ENCODE data around the gene GP1BA. TPM values are rescaled to one million over a fixed set of nuclear protein-coding genes. Genes with fewer than 3 reads are reported as not detected.

GP1BA gene
- polyA plus RNA-seq, 5 donors = 2.4 to 3.5 (median 2.9) TPM

- DNase-seq = no peak
Observed at GRCh38 chr17:4937553-4937952, 5.5 kb downstream of the GP1BA start.

GRCh38 chr17:4938069-4938491 lies 6.0 kb downstream of the GP1BA start:
- DNase-seq = no peak

GRCh38 chr17:4938688-4939545 lies 6.8 kb downstream of the GP1BA start:
- DNase-seq = no peak

GRCh38 chr17:4939546-4939795 lies 7.4 kb downstream of the GP1BA start:
- no peak for DNase-seq

DNA sequence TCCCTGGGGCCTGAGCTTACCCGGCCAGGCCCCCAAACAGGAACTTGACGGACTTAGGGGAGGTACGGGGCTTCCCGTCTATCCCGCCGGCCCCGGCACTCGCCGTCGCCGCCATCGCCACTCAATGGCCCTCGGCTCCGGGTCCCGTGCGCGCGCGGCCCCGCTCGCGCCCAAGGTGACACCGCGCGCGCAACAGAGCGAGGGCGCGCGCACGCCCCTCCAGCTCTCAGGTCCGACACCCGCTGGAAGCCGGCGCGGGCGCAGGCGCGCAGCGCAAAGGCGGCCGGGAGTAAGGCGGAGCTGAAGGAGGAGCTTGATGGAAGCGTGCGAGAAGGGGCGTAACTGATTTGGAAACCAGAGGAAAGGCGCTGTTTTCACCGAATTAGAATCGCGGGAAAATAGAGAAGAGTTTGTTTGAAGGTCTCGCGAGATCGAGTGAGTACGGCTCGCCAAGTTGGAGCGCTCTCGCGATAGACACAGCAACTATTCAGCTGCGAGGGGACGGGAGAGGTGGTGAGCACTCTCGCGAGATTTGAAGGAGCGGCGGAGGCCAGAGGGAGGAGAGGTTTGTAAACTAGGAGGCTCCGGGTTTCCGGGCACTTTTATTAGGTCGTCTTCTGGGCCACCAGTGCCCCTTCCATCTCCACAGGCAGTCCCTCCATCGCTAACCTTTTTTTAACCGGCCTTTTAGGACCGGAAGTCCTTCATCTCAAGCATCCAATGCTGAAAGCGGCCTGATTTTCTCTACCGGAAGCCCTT lies 7.9 kb downstream of the GP1BA start, which contains the start of the genes RNF167 and SLC25A11:
Gene RNF167 (plus strand): TSS at position 473 of the 759 bp plus-strand sequence. CDS start 642 bp downstream, outside the sequence.
Gene SLC25A11 (minus strand): TSS at position 251 of the 759 bp plus-strand sequence. CDS start 136 bp downstream, at position 115.
- peak; percentile 99 for DNase-seq

DNA sequence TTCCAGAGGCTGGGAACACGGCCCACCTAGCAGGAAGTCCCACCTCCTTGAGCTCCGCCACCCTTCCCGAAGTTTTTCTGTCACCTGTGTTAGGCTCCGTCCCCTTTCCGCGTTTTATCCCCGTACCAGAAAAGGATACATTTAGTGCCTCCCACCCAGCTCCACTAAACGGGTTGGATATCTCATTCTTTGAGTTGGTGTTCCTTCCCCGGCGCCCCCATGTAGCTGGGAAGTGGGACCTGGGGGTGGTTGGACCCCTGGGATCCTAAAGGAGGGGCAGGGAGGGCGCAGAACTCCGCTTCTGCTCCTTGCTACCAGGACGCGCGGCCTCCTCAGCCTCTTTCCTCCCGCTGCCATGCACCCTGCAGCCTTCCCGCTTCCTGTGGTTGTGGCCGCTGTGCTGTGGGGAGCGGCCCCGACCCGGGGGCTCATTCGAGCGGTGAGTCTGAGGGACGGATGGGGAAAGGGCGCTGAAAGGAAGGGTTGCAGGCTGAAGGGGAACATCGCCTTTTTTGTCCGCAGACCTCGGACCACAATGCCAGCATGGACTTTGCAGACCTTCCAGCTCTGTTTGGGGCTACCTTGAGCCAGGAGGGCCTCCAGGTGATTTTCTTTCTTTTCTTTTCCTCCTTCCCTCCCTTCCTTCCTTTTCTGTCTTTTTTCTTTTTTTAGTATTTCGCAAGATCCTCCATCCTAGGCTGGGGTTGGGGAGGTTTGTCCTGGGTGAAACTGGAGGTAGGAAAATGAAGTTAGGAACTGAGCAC lies 8.7 kb downstream of the GP1BA start:
- no peak for DNase-seq

GRCh38 chr17:4941319-4941610 lies 9.2 kb downstream of the GP1BA start:
- DNase-seq = no peak

GRCh38 chr17:4942760-4943508 lies 10.9 kb downstream of the GP1BA start:
- DNase-seq = no peak

GRCh38 chr17:4944163-4944553 lies 12.1 kb downstream of the GP1BA start:
- no peak for DNase-seq

DNA sequence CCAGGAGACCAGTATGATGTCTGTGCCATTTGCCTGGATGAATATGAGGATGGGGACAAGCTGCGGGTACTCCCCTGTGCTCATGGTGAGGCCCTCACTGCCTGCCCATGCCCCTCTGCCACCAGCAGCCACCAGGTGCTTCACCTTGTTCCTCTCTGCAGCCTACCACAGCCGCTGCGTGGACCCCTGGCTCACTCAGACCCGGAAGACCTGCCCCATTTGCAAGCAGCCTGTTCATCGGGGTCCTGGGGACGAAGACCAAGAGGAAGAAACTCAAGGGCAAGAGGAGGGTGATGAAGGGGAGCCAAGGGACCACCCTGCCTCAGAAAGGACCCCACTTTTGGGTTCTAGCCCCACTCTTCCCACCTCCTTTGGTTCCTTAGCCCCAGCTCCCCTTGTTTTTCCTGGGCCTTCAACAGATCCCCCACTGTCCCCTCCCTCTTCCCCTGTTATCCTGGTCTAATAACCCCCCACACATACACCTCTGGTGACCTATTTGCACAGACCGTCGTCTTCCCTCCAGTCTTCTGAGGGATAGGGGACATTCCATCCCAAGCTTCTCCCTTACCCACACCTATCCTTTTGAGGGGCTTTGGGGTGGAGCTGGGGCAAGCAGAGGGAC lies 12.6 kb downstream of the GP1BA start:
- no peak for DNase-seq

DNA sequence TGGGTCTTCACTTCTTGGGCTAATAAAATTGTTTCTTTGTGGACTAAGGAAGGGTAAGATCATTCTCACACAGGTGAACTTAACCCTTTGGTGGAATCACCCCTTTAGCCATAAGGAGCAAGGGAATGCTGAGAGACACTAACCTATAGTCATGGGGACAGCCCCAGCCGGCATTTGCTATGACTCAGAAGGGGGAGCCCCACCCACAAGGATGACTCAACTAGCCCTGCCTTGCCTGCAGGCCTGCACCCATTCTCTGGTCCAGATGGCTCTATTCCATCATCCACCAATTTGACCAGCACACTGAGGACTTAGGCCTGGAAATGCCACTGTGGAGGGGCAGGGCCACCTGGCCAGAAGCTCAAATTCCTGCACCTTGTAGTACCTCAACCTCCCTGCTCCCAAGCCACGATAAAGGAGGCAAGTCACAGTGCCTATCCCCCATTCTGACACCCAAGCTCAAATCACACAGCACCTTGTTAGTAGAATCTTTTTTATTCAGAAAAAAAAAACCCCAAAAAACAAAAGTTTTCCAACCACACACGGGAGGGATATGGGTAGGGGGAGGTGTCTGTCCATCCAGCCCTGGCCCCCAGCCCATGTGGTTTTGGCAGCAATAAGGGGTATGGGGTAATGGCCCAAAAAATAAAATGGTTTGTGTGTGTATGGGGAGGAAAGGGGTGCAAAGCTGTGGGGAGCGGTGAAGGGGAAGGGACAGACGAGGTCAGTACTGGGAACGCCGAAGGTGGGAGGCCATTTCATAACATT lies 13.3 kb downstream of the GP1BA start:
- DNase-seq = no peak

GRCh38 chr17:4945944-4946280 lies 13.8 kb downstream of the GP1BA start:
- no peak for DNase-seq

DNA sequence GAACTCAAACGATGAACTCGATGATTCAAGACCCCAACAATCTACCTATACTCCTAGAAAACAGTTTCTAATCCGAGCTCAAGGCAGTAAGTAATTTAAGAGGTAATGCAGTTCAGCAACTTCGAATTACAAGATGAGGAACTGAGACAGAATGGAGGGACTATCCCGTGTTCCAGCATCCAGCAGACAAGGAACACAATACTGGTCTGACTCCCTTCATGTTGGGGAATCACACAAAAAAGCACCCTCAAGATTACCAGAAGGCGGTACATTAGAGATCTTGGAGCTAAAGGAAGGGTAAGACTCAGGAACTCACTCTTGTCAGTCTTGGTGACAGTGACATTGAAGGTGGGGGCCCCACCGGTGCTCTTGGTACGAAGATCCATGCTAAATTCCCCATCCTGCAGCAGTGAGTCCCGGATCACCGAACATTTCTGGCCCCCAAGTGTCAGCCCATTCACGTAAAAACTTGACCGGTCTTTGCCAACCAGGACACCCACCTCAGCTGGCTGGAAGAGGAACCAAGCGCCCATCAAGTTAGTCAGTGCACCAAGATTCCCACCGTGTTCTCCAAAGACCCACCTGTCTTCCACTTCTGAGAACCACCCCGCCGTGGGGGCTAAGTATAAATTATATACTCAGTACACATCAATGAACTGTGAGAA lies 14.4 kb downstream of the GP1BA start:
- DNase-seq = no peak

DNA sequence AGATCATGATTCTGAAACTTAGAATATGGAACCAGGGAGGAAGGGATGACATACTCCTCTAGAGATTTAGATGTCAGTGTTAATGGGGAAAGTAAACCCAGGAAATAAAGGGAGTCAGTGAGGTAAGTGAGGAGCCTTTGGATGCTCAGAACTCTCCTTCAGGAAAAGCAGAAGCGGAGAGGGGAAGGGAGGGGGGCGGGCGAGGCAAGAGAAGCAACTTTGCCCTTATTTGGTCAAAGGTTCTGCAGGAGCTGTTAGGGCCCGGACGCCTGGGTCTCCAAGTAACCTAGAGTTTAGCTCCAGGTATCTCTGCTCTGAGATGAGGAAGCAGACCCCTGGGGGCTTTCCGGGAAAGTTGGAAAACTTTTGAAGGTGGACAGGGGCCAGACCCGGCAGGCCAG lies 14.9 kb downstream of the GP1BA start:
- no peak for DNase-seq

DNA sequence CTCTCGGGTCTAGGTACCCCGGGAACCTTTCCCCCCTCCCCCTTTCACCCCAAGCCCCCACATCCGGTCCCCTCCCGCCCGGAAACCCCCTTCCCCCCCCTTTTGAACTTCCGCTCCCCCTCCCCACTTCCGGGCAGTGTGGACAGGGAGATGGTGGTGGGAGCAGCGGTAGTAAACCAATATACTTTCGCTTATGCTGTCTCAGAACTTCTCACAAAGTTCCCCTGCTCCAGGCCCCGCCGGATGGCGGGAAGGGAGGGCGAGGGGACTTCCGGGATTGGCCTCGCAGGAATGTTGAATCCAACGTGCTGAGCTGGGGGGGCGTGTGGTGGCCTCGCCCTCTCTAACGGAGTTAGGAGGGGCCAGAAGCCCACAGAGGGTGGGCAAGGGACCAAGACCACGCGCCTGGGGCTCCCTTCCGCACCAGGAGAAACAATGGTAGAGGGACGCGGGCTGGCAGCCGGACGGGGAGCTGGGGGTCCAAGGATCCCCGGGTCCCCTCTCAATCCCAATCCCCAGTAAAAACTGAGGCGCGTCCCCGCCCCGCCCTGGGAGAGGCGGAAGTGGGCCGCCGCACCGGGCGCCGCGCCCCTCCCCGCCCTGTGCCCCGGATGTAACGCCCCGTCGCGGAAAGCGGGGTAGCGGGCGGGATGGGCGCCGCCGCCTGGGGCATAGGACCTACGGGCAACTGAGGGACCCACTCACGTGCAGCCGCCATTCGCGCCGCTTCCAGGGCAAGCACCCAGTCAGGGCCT lies 15.5 kb downstream of the GP1BA start:
- DNase-seq = peak; percentile 60 to 62

GRCh38 chr17:4948166-4948930 lies 16.3 kb downstream of the GP1BA start, which contains the start of gene PFN1:
Gene PFN1, minus strand, starts transcription at chr17:4948530. Its CDS starts 136 bp downstream, at chr17:4948394.
- DNase-seq = peak; percentile 94

- peak; percentile 90 to 93 for DNase-seq
Observed at GRCh38 chr17:4948931-4949320, 16.8 kb downstream of the GP1BA start.

Measured in right lung (tissue), 5 donors.